Suprapubic skin (tissue), 4 donors: ENCODE data around the gene AGRP. TPM values are rescaled to one million over a fixed set of nuclear protein-coding genes. Genes with fewer than 3 reads are reported as not detected.
A peak's percentile ranks its signal among the peaks of the same experiment; 100 is the strongest.

Experiments
- DNase-seq, 2 donors: peaks; one replicate each; pipeline ENCODE4 v3.0.0-alpha.2; 2019; ENCODE audit warnings: low spot score in 2 of 2
- H3K27ac ChIP-seq: fragments of 200-600 bp; sonication (generic); one replicate; pipeline ENCODE4 v1.5.1; 2019
- H3K27me3 ChIP-seq: fragments of 200-600 bp; sonication (generic); one replicate; pipeline ENCODE4 v1.5.1; 2019
- H3K36me3 ChIP-seq: fragments of 200-600 bp; sonication (generic); one replicate; pipeline ENCODE4 v1.5.1; 2019
- H3K4me1 ChIP-seq: fragments of 200-600 bp; sonication (generic); one replicate; pipeline ENCODE4 v1.5.1; 2019
- H3K4me3 ChIP-seq: fragments of 200-600 bp; sonication (generic); one replicate; pipeline ENCODE4 v1.5.1; 2019; ENCODE audit warnings: mild to moderate bottlenecking
- H3K9me3 ChIP-seq: fragments of 200-600 bp; sonication (generic); one replicate; pipeline ENCODE4 v1.5.1; 2019
- EP300 ChIP-seq: sonication (generic); formaldehyde crosslinking; IDR thresholded peaks from one replicate; pipeline ENCODE4 v1.6.1; 2017; ENCODE audit warnings: antibody characterized with exemption
- POLR2A ChIP-seq, 2 donors: fragments of 450-650 bp; IDR thresholded peaks; one replicate each; pipeline ENCODE4 v1.6.1; 2017; ENCODE audit warnings: antibody characterized with exemption in 2 of 2, mild to moderate bottlenecking in 2 of 2, moderate library complexity in 2 of 2
- POLR2AphosphoS5 ChIP-seq, 3 donors: sonication (generic); formaldehyde crosslinking; IDR thresholded peaks; one replicate each; pipeline ENCODE4 v1.6.1; 2017; ENCODE audit warnings: antibody characterized with exemption in 3 of 3
- WGBS: methylation state at CpG from one replicate; pipeline ENCODE4 v1.1.5; 2018; 5-methylcytosine and 5-hydroxymethylcytosine counted together
- total RNA-seq, 4 donors: library from RNA; depleted of rRNA; stranded (reverse); fragments of >200 nt; gene quantifications; one replicate each; pipeline ENCODE4 v1.1.0, GENCODE V29; 2016
- TF ChIP-seq, protein P1 (sequence below), 2 donors: fragments of 200-600 bp in 1 of 2; fragments of 450-650 bp in 1 of 2; sonication (generic) in 1 of 2; IDR thresholded peaks; one replicate each; pipeline ENCODE4 v1.5.1; 2016 to 2019; ENCODE audit warnings: antibody characterized with exemption in 2 of 2, mild to moderate bottlenecking in 1 of 2, moderate library complexity in 1 of 2

AGRP gene
- total RNA-seq, 4 donors from 2014 or later: not detected

DNA sequence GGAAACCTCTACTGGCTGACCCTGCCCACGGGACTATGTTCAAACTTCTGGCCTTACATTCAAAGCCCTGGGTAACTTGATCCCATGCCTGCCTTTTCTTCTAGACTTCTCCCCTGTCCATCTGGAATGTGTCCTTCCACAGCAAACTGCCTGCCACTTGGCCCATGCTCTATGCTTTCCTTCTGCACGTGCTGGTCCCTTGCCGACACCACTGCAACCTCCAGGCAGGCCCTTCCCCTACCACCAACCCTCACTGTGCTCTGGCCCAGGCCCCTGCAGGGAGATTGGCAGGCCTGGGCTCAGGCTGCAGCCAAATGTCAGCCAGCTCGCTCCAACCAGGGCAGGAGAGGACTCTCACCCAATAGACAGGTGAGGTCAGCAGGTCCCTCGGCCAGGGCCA lies 41.4 kb downstream of the AGRP start:
- TF ChIP-seq EP300: no peak
- no peak for TF ChIP-seq POLR2AphosphoS5 (IDR thresholded peaks at IDR 0.05)
- TF ChIP-seq POLR2A (IDR thresholded peaks at IDR 0.05): no peak
- TF ChIP-seq, protein P1, sequence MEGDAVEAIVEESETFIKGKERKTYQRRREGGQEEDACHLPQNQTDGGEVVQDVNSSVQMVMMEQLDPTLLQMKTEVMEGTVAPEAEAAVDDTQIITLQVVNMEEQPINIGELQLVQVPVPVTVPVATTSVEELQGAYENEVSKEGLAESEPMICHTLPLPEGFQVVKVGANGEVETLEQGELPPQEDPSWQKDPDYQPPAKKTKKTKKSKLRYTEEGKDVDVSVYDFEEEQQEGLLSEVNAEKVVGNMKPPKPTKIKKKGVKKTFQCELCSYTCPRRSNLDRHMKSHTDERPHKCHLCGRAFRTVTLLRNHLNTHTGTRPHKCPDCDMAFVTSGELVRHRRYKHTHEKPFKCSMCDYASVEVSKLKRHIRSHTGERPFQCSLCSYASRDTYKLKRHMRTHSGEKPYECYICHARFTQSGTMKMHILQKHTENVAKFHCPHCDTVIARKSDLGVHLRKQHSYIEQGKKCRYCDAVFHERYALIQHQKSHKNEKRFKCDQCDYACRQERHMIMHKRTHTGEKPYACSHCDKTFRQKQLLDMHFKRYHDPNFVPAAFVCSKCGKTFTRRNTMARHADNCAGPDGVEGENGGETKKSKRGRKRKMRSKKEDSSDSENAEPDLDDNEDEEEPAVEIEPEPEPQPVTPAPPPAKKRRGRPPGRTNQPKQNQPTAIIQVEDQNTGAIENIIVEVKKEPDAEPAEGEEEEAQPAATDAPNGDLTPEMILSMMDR (IDR thresholded peaks at IDR 0.05): no peak
- Histone ChIP-seq H3K36me3 (peaks cover 49% of the 10 kb centered on the region), H3K4me3 (no peak overlapping the region), H3K27ac (peak overlapping the region; percentile 63), H3K27me3 (no peaks in the 10 kb centered on the region), H3K9me3 (no peaks in the 10 kb centered on the region), H3K4me1 (peaks cover 76% of the 10 kb centered on the region)
- no peak for DNase-seq
- WGBS: 55% methylated on average over 5 of the region's 5 CpGs

DNA sequence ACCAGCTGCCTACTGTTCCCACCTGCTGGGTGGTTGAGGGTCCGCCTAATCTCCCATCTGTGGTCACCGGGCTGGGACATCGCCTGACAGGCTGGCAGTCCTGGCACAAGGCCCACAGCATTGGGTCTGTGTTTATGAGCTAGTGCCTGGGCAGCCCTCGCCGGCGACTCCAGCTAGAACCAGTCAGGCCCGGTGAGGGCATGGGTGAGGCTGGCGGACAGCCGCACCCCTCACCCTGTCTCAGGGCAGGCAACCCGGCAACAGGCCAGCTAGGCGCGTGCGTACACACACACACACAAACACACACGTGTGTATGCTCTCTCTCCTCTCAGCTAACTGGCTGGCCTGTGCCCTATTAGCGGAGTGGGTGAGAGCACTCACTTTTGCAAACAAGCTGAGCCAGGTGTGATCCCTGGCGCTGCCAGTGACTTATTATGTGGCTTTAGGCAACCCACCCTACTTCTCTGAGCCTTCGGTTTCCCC lies 42.0 kb downstream of the AGRP start:
- DNase-seq: peak; percentile 83 to 90
- Histone ChIP-seq H3K4me3 (no peak overlapping the region), H3K27ac (peak overlapping the region; percentile 63), H3K27me3 (no peaks in the 10 kb centered on the region), H3K9me3 (no peaks in the 10 kb centered on the region), H3K4me1 (peaks cover 70% of the 10 kb centered on the region), H3K36me3 (peaks cover 55% of the 10 kb centered on the region)
- WGBS: 52% methylated on average over 9 of the region's 17 CpGs
- TF ChIP-seq POLR2AphosphoS5 (IDR thresholded peaks at IDR 0.05): peak in 2 of 3 donors; percentile 42 to 46
- TF ChIP-seq, protein P1 (IDR thresholded peaks at IDR 0.05): no peak

DNA sequence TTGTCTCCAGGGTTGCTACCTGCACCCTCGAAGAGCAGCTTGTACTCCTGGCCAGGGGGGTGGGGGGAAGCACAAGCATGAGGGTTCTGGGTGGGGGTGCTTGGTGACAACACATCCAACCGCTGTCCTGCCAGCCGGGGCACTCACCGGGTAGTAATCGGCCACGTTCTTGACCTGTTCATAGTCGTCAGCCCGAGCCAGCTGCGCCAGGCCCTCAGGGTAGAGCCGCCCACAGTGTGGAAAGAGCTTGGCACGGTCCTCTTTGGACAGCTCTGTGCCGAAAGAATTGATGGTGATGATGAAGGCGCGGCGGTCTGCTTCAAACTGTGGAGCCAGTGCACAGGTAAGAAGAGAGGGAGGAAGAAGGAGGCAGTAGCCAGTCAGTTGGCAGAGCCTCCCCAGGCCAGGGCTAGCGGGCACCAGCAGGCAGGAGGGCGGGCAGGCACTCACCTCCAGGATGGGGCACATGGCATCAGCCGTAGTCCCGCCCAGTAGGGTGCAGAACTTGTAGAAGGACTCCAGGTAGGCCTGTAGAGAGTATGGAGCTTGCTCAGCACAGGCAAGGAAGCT lies 44.4 kb downstream of the AGRP start:
- TF ChIP-seq POLR2A (IDR thresholded peaks at IDR 0.05): no peak
- TF ChIP-seq, protein P1 (IDR thresholded peaks at IDR 0.05): no peak
- no peak for TF ChIP-seq POLR2AphosphoS5 (IDR thresholded peaks at IDR 0.05)
- TF ChIP-seq EP300: no peak
- peaks cover 55% of the 10 kb centered on the region for H3K36me3 ChIP-seq
- no peak for DNase-seq
- H3K4me3 ChIP-seq: no peak overlapping the region
- H3K9me3 ChIP-seq: no peaks in the 10 kb centered on the region
- peaks cover 51% of the 10 kb centered on the region for H3K4me1 ChIP-seq
- no peak overlapping the region for H3K27ac ChIP-seq
- no peaks in the 10 kb centered on the region for H3K27me3 ChIP-seq
- WGBS: 87% methylated on average over 6 of the region's 19 CpGs

DNA sequence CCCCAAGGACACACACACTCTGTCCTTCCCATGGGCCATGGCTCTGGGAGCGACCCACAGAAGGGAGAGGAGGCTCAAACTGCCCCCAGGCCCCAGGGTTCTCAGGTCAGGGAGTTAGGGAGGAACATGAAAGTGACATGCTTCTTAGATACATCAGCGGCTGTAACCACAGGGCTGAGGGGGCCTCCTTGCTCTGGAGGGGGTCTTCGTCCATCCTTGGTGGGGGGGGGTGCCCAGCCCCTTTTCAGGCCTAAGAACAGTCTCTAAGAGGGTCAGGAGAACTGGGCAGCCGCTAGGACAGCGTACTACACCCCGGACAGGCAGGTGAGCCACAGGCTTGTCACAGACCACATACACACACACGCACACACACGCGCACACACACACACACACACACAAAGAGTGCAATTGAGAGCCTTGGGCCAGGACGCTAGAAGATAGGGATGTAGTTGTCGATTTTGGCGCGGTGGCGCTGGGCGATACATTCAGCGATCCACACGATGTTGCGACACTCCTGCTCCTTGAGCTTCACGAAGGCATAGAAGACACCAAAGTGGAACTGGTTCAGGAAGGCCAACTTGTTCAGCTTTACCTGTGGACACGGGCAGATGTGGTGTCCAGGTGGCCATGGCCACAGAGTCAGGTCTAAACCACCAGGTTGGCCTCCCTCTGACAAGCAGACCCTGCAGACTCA lies 45.1 kb downstream of the AGRP start:
- Histone ChIP-seq H3K4me3 (no peak overlapping the region), H3K4me1 (peaks cover 48% of the 10 kb centered on the region), H3K9me3 (no peaks in the 10 kb centered on the region), H3K36me3 (peaks cover 50% of the 10 kb centered on the region), H3K27ac (no peak overlapping the region), H3K27me3 (no peaks in the 10 kb centered on the region)
- TF ChIP-seq EP300 (no peak), POLR2A (IDR thresholded peaks at IDR 0.05) (no peak), POLR2AphosphoS5 (IDR thresholded peaks at IDR 0.05) (no peak)
- TF ChIP-seq, protein P1 (IDR thresholded peaks at IDR 0.05): no peak
- no peak for DNase-seq
- 95% methylated on average over 19 of the region's 20 CpGs for WGBS

DNA sequence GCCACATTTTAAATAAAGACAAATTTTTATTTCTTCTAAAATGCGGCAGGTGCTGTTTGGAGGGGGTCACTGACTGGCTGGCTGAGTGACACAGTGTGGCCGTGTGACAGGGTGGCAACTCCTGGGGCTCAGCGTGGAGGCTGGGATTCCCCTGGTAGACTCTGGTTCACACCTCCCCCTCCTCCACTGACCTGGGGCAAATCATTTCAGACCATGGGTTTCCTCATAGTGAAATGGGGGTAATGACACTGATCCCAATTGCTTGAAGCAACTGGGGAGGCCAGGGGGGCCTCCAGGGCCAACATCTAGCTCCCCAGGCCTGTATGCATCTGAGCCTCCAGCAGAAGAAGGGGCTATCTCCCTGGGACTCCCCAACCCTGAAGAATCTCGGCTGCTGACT lies 45.8 kb downstream of the AGRP start:
- Histone ChIP-seq H3K4me3 (no peak overlapping the region), H3K4me1 (peaks cover 44% of the 10 kb centered on the region), H3K36me3 (peaks cover 48% of the 10 kb centered on the region), H3K27ac (no peak overlapping the region), H3K9me3 (no peaks in the 10 kb centered on the region), H3K27me3 (no peaks in the 10 kb centered on the region)
- WGBS: 73% methylated on average over 4 of the region's 4 CpGs
- TF ChIP-seq, protein P1 (IDR thresholded peaks at IDR 0.05): no peak
- TF ChIP-seq EP300: no peak
- no peak for TF ChIP-seq POLR2A (IDR thresholded peaks at IDR 0.05)
- DNase-seq: no peak
